Activated CD8-positive, alpha-beta memory T cell treated with anti-CD3 and anti-CD28 coated beads, Interleukin-2, amount 50 U/mL, for 48 hours (primary cell): ENCODE data around the gene PHLDB1.
A peak's percentile ranks its signal among the peaks of the same experiment; 100 is the strongest.

ENCODE experiments used
- DNase-seq: peaks from one replicate; pipeline ENCODE4 v3.0.0-alpha.2; 2020

PHLDB1 gene

GRCh38 chr11:118690553-118691304, 83.3 kb downstream of the PHLDB1 start:
- DNase-seq, result no peak

- peak; percentile 77 for DNase-seq
These were observed 84.8 kb downstream of the PHLDB1 start for GRCh38 chr11:118691926-118692830.

- DNase-seq, result no peak
These were observed 86.8 kb downstream of the PHLDB1 start for GRCh38 chr11:118694185-118694584.

GRCh38 chr11:118694771-118695170, 87.4 kb downstream of the PHLDB1 start:
- no peak for DNase-seq

- DNase-seq, result no peak
These were observed 89.3 kb downstream of the PHLDB1 start for GRCh38 chr11:118696673-118697226.

- no peak for DNase-seq
These were observed 89.9 kb downstream of the PHLDB1 start for GRCh38 chr11:118697346-118697745.

- DNase-seq, result no peak
These were observed 92.2 kb downstream of the PHLDB1 start for GRCh38 chr11:118699506-118700220.

- no peak for DNase-seq
These were observed 96.2 kb downstream of the PHLDB1 start for GRCh38 chr11:118703563-118704106.

- no peak for DNase-seq
These were observed 97.8 kb downstream of the PHLDB1 start for GRCh38 chr11:118705111-118705741.

GRCh38 chr11:118705791-118706545, 98.6 kb downstream of the PHLDB1 start:
- DNase-seq, result no peak

- no peak for DNase-seq
These were observed 99.1 kb downstream of the PHLDB1 start for GRCh38 chr11:118706546-118706825.
